GM21737 (cell line): Measurements from ENCODE around the gene SPSB2.
"Not testable (repeated sequence)": the region's sequence is repeated elsewhere in the genome, so short reads cannot be mapped to it uniquely, and the experiment has no call there.

ENCODE experiments used
- ATAC-seq: cut with Tn5 transposase; IDR thresholded peaks from one replicate; pipeline ENCODE4 v1.9.1; 2021; ENCODE audit warnings: mild to moderate bottlenecking, moderate library complexity; ENCODE audit not compliant: unreplicated experiment

The SPSB2 gene

DNA sequence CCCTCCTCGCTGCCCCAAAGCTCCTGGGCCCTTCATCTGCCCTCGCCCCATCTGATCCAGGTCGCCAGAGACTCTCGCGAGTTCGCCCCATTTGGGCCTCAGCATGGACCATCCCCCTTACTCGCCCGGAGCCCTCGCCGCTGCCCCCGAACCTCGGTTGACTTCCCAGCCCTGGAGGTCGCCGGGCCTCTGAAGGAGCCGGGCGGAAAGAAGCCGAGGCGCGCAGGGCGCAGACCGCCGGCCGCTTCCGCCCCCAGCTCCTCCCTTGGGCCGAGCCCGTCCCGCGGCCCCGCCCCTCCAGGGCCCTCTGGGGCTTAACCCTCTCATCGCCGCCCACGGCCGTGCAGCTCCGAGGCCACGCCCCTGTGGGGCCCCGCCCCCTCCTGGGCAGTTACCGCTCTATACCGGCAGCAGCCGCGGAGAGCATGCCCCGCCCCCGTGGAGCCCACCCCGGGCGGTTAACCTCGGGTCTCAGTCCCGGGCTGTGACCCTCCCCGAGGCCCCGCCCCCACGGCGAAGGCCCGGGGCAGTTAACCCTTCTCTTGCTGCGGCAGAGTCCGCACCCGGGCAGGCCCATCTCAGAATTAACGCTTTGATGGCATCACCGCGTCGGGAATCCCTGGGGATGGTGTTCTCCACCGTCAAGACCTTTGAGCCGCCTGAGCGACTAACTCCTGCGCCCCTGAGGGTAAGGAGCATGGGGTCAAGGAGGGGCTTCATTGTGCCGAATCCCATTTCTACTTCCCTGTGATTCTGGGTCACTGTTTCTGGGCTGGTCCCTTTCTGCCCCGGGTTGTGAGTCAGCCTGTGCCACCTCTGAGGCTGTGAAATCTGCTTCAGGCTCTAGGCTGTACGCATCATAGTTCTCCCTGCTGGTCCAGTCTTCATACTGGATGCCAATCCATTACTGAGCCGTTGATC is at the start of gene SPSB2:
Gene SPSB2 (minus strand): TSS at position 210 of the 921 bp plus-strand sequence. CDS start 402 bp downstream, outside the sequence.
- peak; percentile 62 for ATAC-seq

DNA sequence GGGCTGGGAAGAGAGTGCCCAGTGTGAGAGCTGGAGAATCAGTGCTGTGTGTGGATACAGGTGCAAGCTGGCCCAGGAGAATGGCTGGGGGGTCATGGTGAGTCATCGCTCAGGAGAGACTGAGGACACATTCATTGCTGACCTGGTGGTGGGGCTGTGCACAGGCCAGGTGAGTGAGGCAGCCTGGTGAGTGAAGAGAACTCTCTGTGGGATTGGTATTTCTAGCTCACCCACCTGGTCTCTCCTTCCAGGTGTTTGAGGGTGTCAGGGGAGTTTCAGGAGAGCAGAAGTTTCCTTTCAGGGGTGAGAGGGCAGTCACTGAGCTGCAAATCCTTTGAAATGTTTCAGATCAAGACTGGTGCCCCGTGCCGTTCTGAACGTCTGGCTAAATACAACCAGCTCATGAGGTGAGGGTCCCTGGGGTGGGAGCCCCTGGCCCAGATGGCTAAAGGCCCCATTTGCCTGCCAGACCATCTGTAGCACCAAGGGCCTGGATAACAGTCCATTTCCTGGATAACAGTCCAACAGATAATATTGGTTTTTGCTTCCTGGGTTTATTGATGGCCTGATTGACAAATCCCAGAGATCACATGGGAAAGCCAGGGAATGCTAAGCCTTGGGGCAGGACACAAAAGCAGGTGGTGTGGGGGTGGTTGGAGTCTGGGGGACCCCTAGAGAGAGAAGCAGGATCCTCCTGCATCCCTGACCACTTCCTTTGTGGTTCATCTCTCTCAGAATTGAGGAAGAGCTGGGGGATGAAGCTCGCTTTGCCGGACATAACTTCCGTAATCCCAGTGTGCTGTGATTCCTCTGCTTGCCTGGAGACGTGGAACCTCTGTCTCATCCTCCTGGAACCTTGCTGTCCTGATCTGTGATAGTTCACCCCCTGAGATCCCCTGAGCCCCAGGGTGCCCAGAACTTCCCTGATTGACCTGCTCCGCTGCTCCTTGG is 49.2 kb upstream of the SPSB2 start:
- no peak for ATAC-seq

DNA sequence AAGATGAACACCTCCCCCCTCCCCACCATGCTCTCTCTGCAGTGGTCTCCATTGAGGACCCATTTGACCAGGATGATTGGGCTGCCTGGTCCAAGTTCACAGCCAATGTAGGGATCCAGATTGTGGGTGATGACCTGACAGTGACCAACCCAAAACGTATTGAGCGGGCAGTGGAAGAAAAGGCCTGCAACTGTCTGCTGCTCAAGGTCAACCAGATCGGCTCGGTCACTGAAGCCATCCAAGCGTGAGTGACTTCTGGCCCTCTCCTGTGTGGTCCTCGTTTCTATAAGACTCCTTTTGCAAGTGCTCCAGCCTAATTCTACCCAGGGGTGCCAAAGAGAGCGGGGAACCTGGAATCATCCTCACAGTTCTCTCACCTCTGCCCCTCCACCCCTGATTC is 48.4 kb upstream of the SPSB2 start:
- ATAC-seq: no peak

DNA sequence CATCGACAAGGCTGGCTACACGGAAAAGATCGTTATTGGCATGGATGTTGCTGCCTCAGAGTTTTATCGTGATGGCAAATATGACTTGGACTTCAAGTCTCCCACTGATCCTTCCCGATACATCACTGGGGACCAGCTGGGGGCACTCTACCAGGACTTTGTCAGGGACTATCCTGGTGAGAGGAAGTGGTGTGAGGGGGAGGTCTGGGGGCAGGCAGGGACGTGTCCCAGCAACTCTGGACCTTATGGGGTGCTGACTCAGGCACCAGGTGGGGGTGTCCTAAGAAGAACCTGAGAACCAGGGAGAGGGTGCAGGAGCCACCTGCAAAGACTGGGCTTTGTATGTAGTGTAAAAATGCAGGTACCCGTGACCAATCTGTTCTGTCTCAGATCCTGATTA is 46.5 kb upstream of the SPSB2 start:
- no peak for ATAC-seq

DNA sequence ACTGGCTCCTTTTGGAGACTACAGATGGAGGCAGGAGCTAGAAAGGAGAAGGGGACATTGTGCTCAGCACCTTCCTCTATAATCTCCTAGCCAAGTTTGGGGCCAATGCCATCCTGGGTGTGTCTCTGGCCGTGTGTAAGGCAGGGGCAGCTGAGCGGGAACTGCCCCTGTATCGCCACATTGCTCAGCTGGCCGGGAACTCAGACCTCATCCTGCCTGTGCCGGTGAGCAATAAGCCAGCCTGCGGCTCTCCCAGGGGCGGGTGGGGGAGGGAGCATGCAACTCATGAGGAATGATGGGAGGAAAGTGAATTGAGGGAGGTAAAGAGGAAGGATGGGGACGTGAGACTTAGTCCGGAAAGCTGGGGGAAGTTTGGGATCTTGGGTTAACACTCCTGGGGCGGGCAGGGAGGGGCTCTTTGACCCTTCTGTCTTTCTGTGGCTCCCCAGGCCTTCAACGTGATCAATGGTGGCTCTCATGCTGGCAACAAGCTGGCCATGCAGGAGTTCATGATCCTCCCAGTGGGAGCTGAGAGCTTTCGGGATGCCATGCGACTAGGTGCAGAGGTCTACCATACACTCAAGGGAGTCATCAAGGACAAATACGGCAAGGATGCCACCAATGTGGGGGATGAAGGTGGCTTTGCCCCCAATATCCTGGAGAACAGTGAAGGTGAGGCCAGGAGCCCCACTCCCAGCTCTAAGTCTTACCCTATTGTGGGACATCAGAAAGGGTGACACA is 44.6 kb upstream of the SPSB2 start:
- no peak for ATAC-seq

GRCh38 chr12:6916426-6917200 is 43.5 kb upstream of the SPSB2 start:
- no peak for ATAC-seq

- ATAC-seq: no peak
Observed at GRCh38 chr12:6915789-6916285, 42.7 kb upstream of the SPSB2 start.

DNA sequence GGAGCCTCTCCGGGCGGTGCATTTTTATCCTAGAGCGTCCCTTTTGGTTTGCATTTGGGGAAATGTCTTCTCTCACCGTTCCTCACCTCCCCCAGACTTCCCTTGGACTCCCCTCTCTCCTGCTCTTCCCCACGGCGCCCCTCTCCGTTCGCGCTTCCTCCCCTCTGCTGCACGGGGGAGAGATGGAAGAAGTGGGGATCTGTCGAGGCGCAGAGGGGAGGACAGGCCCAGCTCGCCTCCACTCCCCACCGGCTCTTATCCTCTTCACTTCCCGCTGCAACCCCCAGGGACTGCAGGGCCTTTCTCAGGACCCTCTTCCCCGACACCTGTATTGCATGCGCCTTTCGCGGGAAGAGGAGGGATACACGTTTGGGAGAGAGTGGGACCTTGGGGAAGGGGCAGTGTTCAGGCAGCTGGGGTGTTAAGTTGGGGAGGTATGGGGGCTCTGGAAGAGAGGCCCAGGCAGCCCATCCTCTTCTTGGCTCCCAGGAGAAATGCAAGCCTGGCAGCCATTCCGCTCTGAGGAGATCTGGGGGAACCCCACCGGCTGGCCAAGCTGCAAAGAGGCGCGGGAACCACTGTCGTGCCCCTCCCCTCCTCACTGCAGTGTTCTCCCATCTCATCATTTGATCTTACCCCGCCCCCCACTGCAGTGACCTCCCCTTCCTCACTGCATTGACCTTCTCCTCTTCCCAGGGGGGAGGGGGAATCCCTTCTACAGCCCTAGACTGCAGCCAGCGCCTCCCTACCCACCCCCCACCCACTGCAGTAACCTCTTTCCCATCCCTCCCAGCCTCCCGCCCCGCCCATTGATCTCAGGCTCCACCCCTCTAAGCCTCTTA is 42.1 kb upstream of the SPSB2 start:
- no peak for ATAC-seq

- peak; percentile 61 for ATAC-seq
Observed at GRCh38 chr12:6914246-6914946, 41.3 kb upstream of the SPSB2 start, which contains the start of gene ENO2. TSS of gene ENO2 (plus strand) at chr12:6914580. CDS start at chr12:6915833, 1,253 bp downstream.

DNA sequence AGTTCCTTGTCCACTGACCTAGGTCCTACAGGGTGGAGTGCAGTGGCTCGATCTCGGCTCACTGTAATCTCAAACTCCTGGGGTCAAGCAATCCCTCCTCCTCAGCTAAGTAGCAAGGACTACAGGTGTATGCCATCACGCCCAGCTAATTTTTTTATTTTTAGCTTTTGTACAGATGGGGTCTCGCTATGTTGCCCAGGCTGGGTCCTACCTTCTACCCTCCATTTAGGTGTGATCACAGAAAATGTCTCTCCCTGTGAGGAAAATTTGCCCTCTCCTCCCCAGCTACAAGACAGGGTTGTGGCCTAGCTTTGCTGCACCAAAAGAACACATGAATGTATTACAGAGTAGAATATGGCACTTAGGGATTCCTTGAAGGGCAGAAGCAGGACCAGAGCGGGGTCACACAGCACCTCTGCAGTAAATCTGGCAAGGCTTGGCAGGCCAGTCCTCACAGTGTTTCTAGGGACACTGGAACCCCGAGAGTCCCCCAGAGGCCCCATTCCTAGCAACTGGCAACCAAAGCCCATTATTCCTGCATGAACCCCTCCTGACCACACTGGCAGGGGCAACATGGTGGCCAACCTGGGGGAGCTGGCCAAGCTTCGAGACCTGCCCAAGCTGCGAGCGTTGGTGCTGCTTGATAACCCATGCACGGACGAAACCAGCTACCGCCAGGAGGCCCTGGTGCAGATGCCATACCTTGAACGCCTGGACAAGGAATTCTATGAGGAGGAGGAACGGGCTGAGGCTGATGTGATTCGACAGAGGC is 39.2 kb upstream of the SPSB2 start:
- ATAC-seq: no peak

DNA sequence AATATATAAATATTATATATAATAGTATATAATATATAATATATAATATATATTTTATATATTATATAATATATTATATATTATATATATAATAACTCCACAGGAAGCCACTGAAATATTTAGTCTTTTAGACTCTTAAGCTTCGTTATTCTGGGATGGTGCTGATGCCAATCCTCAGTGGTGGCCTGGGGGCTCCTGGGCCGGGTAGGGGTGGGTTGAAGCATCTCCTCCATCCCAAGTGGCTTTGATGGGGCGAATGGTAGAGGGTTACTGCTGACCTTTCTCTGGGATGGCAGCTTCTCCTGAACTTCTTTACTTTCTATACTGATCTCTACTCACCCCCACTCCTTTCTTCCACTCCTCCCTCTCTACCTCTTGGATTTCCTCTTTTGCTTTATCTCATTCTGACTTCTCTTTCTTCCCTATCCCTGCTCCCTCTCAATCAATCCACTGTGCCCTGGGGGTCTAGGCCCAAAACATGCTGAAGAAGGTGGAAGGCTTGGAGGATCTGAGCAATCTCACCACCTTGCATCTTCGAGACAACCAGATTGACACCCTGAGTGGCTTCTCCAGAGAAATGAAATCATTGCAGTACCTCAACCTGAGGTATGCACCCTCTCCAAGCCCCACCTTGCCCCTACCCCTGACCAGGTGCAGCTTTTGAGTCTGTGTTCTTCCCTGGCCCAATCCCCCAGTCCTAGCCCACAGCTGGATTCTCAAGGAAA is 36.5 kb upstream of the SPSB2 start:
- no peak for ATAC-seq

DNA sequence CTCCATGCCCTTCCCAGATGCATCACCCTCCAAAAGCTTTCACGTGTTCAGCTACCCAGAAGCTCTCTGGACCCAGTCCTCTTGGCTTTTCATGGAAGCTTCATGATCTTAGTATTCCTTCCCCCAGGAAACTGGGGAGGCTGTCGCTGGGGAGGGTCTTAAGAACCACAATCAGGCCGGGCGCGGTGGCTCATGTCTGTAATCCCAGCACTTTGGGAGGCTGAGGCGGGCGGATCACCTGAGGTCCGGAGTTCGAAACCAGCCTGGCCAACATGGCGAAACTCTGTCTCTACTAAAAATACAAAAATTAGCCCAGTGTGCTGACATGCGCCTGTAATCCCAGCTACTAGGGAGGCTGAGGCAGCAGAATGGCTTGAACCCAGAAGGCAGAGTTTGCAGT is 35.0 kb upstream of the SPSB2 start:
- not testable (repeated sequence) for ATAC-seq

DNA sequence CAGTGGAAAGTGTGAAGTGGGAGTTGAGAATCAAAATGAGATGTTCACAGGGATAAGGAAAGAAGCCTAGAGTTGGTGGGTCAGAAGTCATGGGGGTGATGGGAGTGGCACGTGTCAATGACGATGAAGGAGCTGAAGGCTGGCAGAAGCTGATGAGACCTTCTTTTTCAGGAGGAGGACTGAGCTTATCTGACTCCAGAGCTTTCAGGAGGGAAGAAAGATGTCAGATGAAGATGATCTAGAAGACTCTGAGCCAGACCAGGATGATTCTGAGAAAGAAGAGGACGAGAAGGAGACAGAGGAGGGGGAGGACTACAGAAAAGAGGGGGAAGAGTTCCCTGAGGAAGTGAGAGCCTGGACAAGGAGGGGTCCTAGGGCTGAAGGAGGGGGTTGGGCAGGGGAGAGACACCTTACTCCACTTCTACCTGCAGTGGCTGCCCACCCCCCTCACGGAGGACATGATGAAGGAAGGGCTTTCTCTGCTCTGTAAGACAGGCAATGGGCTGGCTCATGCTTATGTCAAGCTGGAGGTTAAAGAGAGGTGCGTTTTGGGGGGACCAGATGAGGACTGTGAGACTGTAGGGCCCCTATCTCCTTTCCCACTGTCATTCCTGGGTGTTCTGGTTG is 32.4 kb upstream of the SPSB2 start:
- ATAC-seq: no peak

- peak; percentile 88 for ATAC-seq
Observed at GRCh38 chr12:6904280-6905276, 31.5 kb upstream of the SPSB2 start, which contains the start of gene LRRC23. TSS of gene LRRC23 (plus strand) at chr12:6904822. CDS start at chr12:6905634, 812 bp downstream.

- ATAC-seq: no peak
Observed at GRCh38 chr12:6903722-6904121, 30.6 kb upstream of the SPSB2 start.
